Mesenchymal stem cell (in vitro differentiated cells and primary cell): ENCODE measurements around the gene PTPRG.

Experiments used
- DNase-seq: peaks from one replicate; pipeline ENCODE4 v3.0.0-alpha.2; 2013
- H2AFZ ChIP-seq: one replicate; pipeline ENCODE4 v1.6.1; 2013; ENCODE audit warnings: low read depth, mild to moderate bottlenecking, control low read depth, inconsistent platforms, low read length, moderate library complexity
- H2AK5ac ChIP-seq: 2 replicates; pipeline ENCODE4 v1.6.1; 2013; ENCODE audit warnings: low read length, moderate library complexity, mild to moderate bottlenecking, inconsistent platforms; ENCODE audit not compliant: severe bottlenecking
- H2BK120ac ChIP-seq: one replicate; pipeline ENCODE4 v1.6.1; 2013; ENCODE audit warnings: low read depth, mild to moderate bottlenecking, inconsistent platforms, low read length, moderate library complexity
- H2BK12ac ChIP-seq, 2 experiments: one replicate each; pipeline ENCODE4 v1.6.1; 2013; ENCODE audit warnings: inconsistent platforms in 2 of 2, low read length in 2 of 2, mild to moderate bottlenecking in 2 of 2, moderate library complexity in 2 of 2, control low read depth in 1 of 2
- H2BK15ac ChIP-seq: one replicate; pipeline ENCODE4 v1.6.1; 2013; ENCODE audit warnings: mild to moderate bottlenecking, low read depth, inconsistent platforms; ENCODE audit not compliant: poor library complexity, severe bottlenecking
- H2BK5ac ChIP-seq: 2 replicates; pipeline ENCODE4 v1.6.1; 2013; ENCODE audit warnings: low read depth, mild to moderate bottlenecking, low read length, control low read depth, inconsistent platforms; ENCODE audit not compliant: poor library complexity, severe bottlenecking
- H3K14ac ChIP-seq, 2 experiments: one replicate each; pipeline ENCODE4 v1.6.1; 2013; ENCODE audit warnings: inconsistent platforms in 2 of 2, low read length in 2 of 2, control low read depth in 1 of 2, mild to moderate bottlenecking in 1 of 2, moderate library complexity in 1 of 2
- H3K18ac ChIP-seq, 2 experiments: one replicate each; pipeline ENCODE4 v1.6.1; 2013; ENCODE audit warnings: inconsistent platforms in 2 of 2, low read length in 2 of 2, control low read depth in 1 of 2, low read depth in 1 of 2, mild to moderate bottlenecking in 1 of 2
- H3K23ac ChIP-seq, 2 experiments: one replicate each; pipeline ENCODE4 v1.6.1; 2013; ENCODE audit warnings: inconsistent platforms in 2 of 2, low read length in 2 of 2, mild to moderate bottlenecking in 2 of 2, moderate library complexity in 2 of 2, control low read depth in 1 of 2
- H3K27ac ChIP-seq: 2 replicates; pipeline ENCODE4 v1.5.1; 2013; ENCODE audit warnings: mild to moderate bottlenecking, moderate library complexity, low read length, control low read depth, inconsistent platforms; ENCODE audit not compliant: poor library complexity, severe bottlenecking
- H3K27me3 ChIP-seq, 2 experiments: 2 replicates each; pipeline versions ENCODE4 v1.6.1 to v1.7.0; 2013; ENCODE audit warnings: low read length in 2 of 2, mild to moderate bottlenecking in 2 of 2, moderate library complexity in 2 of 2, control low read depth in 1 of 2, inconsistent platforms in 1 of 2; ENCODE audit not compliant: control insufficient read depth in 1 of 2, insufficient read depth in 1 of 2
- H3K36me3 ChIP-seq, 2 experiments: 2 replicates each; pipeline versions ENCODE4 v1.6.1 to v1.7.0; 2013; ENCODE audit warnings: low read length in 2 of 2, control low read depth in 1 of 2, inconsistent platforms in 1 of 2, low read depth in 1 of 2, mild to moderate bottlenecking in 1 of 2; ENCODE audit not compliant: insufficient read depth in 2 of 2, control insufficient read depth in 1 of 2
- H3K4ac ChIP-seq, 2 experiments: one replicate each; pipeline ENCODE4 v1.6.1; 2013; ENCODE audit warnings: inconsistent platforms in 2 of 2, low read length in 2 of 2, mild to moderate bottlenecking in 2 of 2, moderate library complexity in 2 of 2, control low read depth in 1 of 2, low read depth in 1 of 2
- H3K4me1 ChIP-seq: 2 replicates; pipeline ENCODE4 v1.6.1; 2013; ENCODE audit warnings: low read depth, low read length, control low read depth; ENCODE audit not compliant: control insufficient read depth, insufficient read depth
- H3K4me2 ChIP-seq: 2 replicates; pipeline ENCODE4 v1.6.1; 2013; ENCODE audit warnings: low read length, mild to moderate bottlenecking, inconsistent platforms; ENCODE audit not compliant: poor library complexity, severe bottlenecking
- H3K4me3 ChIP-seq, 2 experiments: 2 replicates each; pipeline versions ENCODE4 v1.5.1 to v1.7.0; 2013; ENCODE audit warnings: low read length in 2 of 2, mild to moderate bottlenecking in 2 of 2, control low read depth in 1 of 2, low read depth in 1 of 2; ENCODE audit not compliant: insufficient read depth in 1 of 2
- H3K79me1 ChIP-seq: replicated peaks from 2 replicates; pipeline ENCODE4 v1.6.1; 2013; ENCODE audit warnings: mild to moderate bottlenecking, control low read depth, low read length, inconsistent platforms; ENCODE audit not compliant: poor library complexity, severe bottlenecking
- H3K9ac ChIP-seq: 2 replicates; pipeline ENCODE4 v1.7.0; 2013; ENCODE audit warnings: mild to moderate bottlenecking, low read length, moderate library complexity
- H3K9me3 ChIP-seq: 2 replicates; pipeline ENCODE4 v1.7.0; 2013; ENCODE audit warnings: mild to moderate bottlenecking, low read length; ENCODE audit not compliant: control insufficient read depth
- H4K8ac ChIP-seq: one replicate; pipeline ENCODE4 v1.6.1; 2013; ENCODE audit warnings: inconsistent platforms, mild to moderate bottlenecking, low read length, moderate library complexity
- H4K91ac ChIP-seq: one replicate; pipeline ENCODE4 v1.6.1; 2013; ENCODE audit warnings: mild to moderate bottlenecking, low read length, inconsistent platforms
- WGBS: methylation state at CpG from one replicate; pipeline ENCODE4 v1.1.7; 2013; ENCODE audit warnings: mixed read lengths; 5-methylcytosine and 5-hydroxymethylcytosine counted together

PTPRG gene

GRCh38 chr3:62246094-62246493 is 684.7 kb downstream of the PTPRG start:
- no peak overlapping the region for H2AFZ ChIP-seq
- H3K27ac ChIP-seq: no peak overlapping the region
- H3K14ac ChIP-seq: no peak overlapping the region
- H2AK5ac ChIP-seq: no peak overlapping the region
- no peak overlapping the region for H2BK120ac ChIP-seq
- no peak overlapping the region for H3K23ac ChIP-seq
- H3K9me3 ChIP-seq: no peaks in the 10 kb centered on the region
- no peak overlapping the region for H4K8ac ChIP-seq
- H3K9ac ChIP-seq: no peak overlapping the region
- no peaks in the 10 kb centered on the region for H3K27me3 ChIP-seq
- no peak overlapping the region for H3K4me2 ChIP-seq
- H2BK15ac ChIP-seq: no peak overlapping the region
- H2BK5ac ChIP-seq: no peak overlapping the region
- no peak for DNase-seq
- H3K36me3 ChIP-seq: peaks cover 0 to 19% of the 10 kb centered on the region in 2 experiments
- H3K4me3 ChIP-seq: no peak overlapping the region
- WGBS: 38% methylated on average over 2 of the region's 2 CpGs
- H3K79me1 ChIP-seq: no peaks in the 10 kb centered on the region
- H3K4me1 ChIP-seq: peaks cover 2% of the 10 kb centered on the region
- no peak overlapping the region for H3K18ac ChIP-seq
- H3K4ac ChIP-seq: no peak overlapping the region
- H2BK12ac ChIP-seq: no peak overlapping the region
- no peak overlapping the region for H4K91ac ChIP-seq

- H3K18ac ChIP-seq: no peak overlapping the region
- H3K27ac ChIP-seq: no peak overlapping the region
- no peak overlapping the region for H2BK15ac ChIP-seq
- H2AK5ac ChIP-seq: no peak overlapping the region
- H3K9me3 ChIP-seq: no peaks in the 10 kb centered on the region
- H2AFZ ChIP-seq: no peak overlapping the region
- H3K4me2 ChIP-seq: no peak overlapping the region
- no peak overlapping the region for H3K14ac ChIP-seq
- no peak overlapping the region for H4K91ac ChIP-seq
- no peak for DNase-seq
- no peak overlapping the region for H2BK120ac ChIP-seq
- no peak overlapping the region for H3K4ac ChIP-seq
- no CpG with 5 or more reads among the region's 1 CpG for WGBS
- H2BK12ac ChIP-seq: no peak overlapping the region
- no peak overlapping the region for H3K23ac ChIP-seq
- H3K9ac ChIP-seq: no peak overlapping the region
- H3K4me3 ChIP-seq: no peak overlapping the region
- peaks cover 2% of the 10 kb centered on the region for H3K4me1 ChIP-seq
- H3K27me3 ChIP-seq: no peaks in the 10 kb centered on the region
- peaks cover 0 to 19% of the 10 kb centered on the region in 2 experiments for H3K36me3 ChIP-seq
- H4K8ac ChIP-seq: no peak overlapping the region
- H3K79me1 ChIP-seq: no peaks in the 10 kb centered on the region
- no peak overlapping the region for H2BK5ac ChIP-seq
Measured at GRCh38 chr3:62246985-62247384, 685.6 kb downstream of the PTPRG start.

- Histone ChIP-seq H3K4me2 (no peak overlapping the region), H3K9me3 (no peaks in the 10 kb centered on the region), H3K9ac (no peak overlapping the region), H2BK12ac (no peak overlapping the region), H2AFZ (no peak overlapping the region), H3K36me3 (peaks cover 0 to 16% of the 10 kb centered on the region in 2 experiments), H3K27ac (no peak overlapping the region), H4K8ac (no peak overlapping the region), H4K91ac (no peak overlapping the region), H3K23ac (no peak overlapping the region), H3K79me1 (no peaks in the 10 kb centered on the region), H3K4me1 (peaks cover 2% of the 10 kb centered on the region), H2AK5ac (no peak overlapping the region), H3K18ac (no peak overlapping the region), H3K27me3 (no peaks in the 10 kb centered on the region), H2BK120ac (no peak overlapping the region), H3K14ac (no peak overlapping the region), H2BK5ac (no peak overlapping the region), H3K4ac (no peak overlapping the region), H3K4me3 (no peak overlapping the region), H2BK15ac (no peak overlapping the region)
- no peak for DNase-seq
- 100% methylated on average over 1 of the region's 1 CpG for WGBS
Measured at GRCh38 chr3:62248734-62249483, 687.5 kb downstream of the PTPRG start.

DNA sequence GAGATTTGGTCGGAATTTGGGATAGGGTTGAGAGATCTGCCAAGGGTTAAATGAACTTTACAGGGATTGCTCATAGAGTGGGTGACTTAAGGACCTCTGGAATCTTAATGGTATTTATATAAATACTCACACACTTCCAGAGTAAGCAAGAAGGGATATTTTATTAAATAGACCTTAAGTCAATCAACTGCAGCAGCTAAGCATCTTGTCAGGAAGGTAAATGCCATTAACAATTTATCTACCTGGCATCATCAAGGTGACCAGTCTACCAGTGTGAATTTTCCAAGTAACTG is 688.1 kb downstream of the PTPRG start:
- no peaks in the 10 kb centered on the region for H3K79me1 ChIP-seq
- no peak overlapping the region for H2AFZ ChIP-seq
- H3K27me3 ChIP-seq: no peaks in the 10 kb centered on the region
- no peak overlapping the region for H3K4ac ChIP-seq
- H2BK12ac ChIP-seq: no peak overlapping the region
- H2BK120ac ChIP-seq: no peak overlapping the region
- peaks cover 2% of the 10 kb centered on the region for H3K4me1 ChIP-seq
- H4K91ac ChIP-seq: no peak overlapping the region
- H2BK15ac ChIP-seq: no peak overlapping the region
- H3K27ac ChIP-seq: no peak overlapping the region
- whole genome bisulfite sequencing: no CpG with 5 or more reads among the region's 1 CpG
- no peak overlapping the region for H3K14ac ChIP-seq
- H3K18ac ChIP-seq: no peak overlapping the region
- H4K8ac ChIP-seq: no peak overlapping the region
- no peak overlapping the region for H3K23ac ChIP-seq
- peaks cover 0 to 11% of the 10 kb centered on the region in 2 experiments for H3K36me3 ChIP-seq
- H3K4me3 ChIP-seq: no peak overlapping the region
- no peaks in the 10 kb centered on the region for H3K9me3 ChIP-seq
- DNase-seq: no peak
- no peak overlapping the region for H3K9ac ChIP-seq
- no peak overlapping the region for H3K4me2 ChIP-seq
- no peak overlapping the region for H2BK5ac ChIP-seq
- no peak overlapping the region for H2AK5ac ChIP-seq
